GM18907 (cell line): ENCODE data around the gene RNMT.

ENCODE experiments used
- ATAC-seq: cut with Tn5 transposase; IDR thresholded peaks from one replicate; pipeline ENCODE4 v1.9.1; 2021; ENCODE audit warnings: mild to moderate bottlenecking, moderate library complexity; ENCODE audit not compliant: unreplicated experiment

Gene RNMT

DNA sequence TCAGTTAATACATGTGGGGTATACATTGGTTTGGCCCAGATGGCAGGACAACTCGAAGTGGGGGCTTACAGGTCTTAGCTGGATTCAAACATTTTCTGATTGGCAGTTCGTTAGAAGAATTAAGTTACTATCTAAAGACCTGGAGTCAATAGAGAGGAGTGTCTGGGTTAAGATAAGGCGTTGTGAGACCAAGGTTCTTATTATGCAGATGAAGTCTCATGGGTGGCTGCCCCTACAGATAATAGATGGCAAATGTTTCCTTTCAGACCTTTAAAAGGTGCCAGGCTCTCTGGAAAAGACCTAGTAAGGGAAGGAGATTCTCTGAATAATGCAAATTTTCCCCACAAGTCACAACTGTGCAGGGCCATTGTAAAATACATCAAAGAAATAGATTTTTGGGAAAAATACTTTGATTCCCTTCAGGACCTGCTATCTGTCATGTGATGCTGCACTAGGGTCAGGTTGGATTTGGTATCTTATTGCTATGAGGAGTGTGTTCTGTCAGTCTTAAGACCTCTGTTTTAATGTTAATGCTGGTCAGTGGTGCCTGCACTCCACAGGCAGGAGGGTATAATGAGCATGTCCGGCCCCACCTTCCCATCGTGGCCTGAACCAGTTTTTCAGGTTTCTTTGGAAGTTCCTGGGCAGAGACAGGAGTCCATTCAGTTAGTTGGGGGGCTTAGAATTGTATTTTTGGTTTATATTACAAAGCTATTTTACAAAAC lies 83.2 kb downstream of the RNMT start:
- ATAC-seq: no peak

DNA sequence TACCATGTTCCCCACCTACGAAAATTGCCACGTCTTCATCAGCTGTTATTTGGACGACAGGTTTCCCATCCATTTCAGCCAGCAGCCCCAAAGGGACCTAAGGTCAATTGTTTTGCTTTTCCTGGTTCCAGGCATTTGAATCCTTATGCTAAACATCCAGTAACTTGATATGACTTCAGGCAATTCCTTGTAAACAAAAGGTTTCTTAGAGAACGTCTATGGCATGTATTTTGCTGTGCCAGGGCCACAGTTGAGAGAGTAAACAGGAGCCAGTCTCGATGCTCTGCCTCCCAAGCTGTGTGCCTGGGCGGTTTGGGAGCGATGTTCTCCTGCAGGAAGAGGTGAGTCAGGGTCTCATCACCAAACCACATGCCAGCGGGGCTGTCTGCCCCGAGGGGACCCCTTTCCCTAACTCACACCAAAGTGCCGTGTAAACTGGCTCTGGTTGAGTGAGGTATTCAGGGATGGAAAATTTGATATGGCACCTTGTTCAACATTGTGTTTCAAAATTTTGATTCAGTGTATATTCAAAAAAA lies 84.5 kb downstream of the RNMT start:
- ATAC-seq: no peak

- ATAC-seq: no peak
These were observed 85.5 kb downstream of the RNMT start for GRCh38 chr18:13811993-13812392.

GRCh38 chr18:13813271-13813849 lies 86.9 kb downstream of the RNMT start:
- peak; percentile 92 for ATAC-seq
